NCI-H1694 (cell line): ENCODE data around the gene TTLL9.

Source experiments
- DNase-seq: peaks from one replicate; lab custom pipeline; 2025; lab: John Stamatoyannopoulos, UW

TTLL9 gene

DNA sequence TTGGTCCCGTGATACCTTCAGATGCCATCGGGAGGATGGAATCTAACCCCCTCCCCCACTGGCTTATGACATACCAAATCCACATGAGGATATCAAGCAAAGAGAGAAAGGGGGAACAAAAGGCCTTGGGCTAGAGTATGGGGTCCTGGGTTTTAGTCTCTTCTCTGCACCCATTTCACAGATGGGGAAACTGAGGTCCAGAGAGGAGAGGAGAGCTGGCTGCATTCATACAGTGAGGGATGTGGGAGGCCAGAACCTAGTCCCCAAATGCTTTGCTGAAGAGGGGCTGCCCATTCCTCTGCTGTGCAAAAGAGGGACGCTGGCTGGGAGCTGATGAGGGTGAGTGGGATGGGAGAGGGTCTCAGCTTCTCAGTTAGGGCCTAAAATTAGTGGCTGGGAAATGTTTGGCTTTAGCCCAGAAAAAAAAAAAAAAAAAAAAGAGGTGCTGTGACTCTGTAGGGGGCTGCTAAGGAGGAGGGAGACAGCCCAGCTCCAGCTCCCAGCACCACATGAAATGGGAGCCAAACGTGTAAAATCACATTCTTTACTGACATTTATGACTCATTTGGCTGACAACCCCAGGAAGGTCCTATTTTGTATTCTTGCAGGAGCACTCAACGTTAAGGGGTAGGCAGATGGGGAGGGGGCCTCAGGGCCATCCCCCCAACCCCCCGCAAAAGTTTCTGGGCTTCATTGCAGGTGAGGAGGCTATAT lies 109.4 kb downstream of the TTLL9 start:
- DNase-seq: no peak

DNA sequence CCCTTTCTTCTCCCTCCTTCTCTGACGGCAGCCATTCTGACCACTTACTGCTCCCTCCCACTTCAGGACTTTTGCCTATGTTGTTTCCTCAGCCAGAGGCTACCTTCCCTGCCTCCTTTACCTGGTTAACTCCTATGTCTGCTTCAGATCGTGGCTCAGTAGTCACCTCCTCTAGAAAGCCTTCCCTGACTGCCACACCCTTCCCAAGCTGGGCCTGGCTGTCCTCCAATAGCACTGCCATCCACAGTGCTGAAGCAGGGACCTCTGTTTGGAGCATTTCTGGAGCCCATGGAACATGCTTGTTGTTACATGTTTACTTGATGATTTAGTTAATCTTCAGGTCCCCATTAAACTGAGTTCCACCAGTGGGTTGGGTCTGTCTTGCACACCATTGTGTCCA lies 111.3 kb downstream of the TTLL9 start:
- DNase-seq: no peak

DNA sequence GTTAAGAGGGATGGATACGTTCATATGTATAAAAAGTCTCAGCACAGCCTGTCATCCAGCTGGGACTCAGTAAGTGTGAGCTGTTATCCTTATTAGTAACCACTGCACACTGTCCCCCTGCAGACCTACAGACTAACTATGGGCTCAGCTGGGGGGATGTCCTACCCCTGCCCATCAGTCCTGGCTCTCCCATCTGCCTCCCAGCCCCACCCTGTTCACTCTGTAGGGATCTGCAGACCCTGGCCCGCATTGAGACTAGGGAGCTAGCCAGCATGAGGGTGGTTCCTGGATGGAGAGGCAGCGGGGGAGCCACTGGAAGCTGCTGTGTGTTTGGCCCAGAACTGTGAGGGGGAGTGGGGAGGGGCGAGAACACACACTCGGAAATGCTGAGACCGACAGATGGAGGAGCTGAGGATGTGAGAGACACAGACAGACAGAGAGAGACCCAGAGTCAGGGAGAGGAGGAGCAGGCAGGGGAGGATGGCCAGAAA lies 114.6 kb downstream of the TTLL9 start:
- peak; percentile 80 for DNase-seq

DNA sequence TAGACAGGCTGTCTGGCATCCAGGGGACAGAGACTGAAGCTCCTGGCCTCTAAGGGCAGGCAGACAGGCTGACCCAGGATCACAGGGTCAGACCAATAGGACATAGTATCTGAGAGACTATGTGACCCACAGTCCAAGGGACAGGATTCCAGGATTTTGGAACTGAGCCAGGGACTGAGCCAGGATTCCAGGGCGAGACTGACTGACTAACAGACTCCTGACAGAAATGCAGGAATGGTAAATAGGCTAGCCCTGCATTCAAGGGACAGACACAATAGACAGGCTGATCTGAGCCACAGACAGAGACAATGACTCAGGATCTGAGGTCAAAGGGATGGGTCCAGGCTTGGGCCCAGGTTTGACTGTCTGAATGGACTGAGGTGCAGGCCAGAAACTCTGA lies 117.3 kb downstream of the TTLL9 start:
- no peak for DNase-seq

DNA sequence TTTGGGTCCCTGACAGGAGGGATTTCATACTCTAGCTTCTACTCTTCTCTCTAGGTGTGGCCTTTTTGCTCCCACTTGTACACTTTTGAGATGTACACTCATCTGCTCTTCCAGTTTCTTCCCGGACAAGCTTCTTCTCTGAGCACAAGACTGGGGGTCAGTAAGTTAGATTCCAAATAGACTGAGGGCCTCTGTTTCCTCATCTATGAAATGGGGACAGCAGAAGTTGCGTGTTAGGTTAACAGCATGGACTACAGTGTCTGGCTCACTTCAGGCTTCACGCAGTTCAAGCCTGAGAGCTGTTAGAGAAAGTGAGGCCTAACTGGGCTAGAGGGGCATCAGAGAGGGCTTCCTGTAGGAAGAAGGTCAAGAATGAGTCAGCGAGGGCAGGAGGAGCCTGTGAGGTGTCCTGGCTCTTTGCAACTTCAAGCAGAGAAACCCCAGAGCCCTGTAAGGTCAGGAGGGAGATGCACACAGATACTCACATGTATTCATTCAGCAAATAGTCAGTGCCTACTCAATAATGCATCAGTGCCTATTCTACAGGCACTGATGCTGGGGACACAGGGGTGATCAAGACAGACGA lies 118.1 kb downstream of the TTLL9 start:
- DNase-seq: no peak

DNA sequence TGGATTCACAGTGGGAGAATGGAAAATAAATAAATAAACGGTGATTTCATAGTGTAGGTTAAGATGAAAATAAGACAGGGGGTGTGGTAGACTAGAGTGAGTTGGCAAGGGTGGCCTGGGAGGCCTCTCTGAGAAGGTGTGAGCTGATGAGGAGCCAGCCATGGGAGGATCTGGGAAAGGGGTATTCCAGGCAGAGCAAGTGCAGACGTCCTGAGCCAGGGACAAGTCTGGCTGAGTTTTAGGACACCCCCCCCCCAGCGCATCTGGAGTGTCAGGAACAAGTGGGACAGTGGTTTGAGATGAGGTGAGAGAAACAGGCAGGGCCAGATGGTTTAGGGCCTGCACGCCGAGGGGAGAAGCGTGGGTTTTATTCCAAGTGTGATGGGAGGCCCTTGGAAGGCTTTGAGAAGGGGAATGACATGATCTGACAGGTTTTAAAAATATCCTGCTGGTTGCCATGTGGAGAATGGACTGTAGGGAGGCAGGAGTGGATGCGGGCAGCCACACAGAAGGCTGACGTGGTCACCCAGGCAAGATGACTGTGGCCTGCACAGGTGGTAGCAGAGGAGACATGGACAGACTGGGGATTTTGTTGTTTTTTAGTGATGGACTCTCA lies 118.7 kb downstream of the TTLL9 start:
- DNase-seq: no peak

DNA sequence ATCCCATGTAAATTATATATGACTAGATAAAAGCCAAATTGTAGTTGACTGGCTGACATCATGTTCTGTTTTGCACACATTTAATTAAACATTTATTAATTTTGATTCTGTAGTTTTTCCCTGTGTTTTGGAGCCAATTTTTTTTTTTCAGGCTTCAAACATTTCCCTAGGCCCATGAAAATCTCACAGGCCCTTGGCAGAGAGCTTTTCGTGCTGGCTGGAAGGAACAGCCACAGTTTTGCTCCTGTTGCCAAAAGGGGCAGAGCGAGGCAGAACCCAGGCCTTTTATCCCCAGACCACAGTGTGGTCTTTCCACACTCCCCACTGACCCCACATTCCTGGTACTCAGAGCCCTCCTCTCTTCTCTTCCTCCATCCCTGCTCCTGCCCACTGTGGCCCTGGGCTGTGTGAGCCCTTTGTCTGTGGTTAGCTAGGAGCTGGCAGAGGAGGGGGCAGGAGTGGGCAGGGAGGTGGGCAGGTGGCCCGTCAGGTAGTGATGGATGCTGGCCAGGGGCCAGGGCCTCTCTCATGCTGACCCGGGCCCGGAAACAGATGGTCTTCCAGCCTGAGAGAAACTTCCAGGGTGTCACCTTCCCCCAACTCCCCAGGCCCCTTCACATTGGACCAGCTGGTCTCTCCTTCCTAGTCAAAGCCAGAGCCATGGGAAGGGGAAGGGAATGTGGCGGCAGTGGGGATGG lies 120.4 kb downstream of the TTLL9 start:
- DNase-seq: peak; percentile 86

DNA sequence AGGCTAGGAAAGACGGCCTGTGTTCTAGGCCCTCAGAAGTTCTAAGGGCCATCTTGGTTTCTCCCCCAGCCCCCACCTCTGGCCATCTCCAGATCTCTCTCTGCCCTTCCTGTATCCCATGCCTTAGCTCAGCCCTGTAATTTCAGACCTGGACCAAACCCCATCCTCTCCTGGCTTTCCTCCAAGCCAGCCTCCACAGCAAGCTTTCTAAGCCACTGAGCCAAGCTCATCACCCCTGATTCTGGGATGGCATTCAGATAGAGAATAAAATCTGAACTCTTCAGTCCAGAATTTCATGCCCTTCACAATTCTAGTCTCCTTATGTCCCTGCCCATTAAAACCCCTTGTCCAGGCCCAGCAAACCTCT lies 120.9 kb downstream of the TTLL9 start:
- no peak for DNase-seq

DNA sequence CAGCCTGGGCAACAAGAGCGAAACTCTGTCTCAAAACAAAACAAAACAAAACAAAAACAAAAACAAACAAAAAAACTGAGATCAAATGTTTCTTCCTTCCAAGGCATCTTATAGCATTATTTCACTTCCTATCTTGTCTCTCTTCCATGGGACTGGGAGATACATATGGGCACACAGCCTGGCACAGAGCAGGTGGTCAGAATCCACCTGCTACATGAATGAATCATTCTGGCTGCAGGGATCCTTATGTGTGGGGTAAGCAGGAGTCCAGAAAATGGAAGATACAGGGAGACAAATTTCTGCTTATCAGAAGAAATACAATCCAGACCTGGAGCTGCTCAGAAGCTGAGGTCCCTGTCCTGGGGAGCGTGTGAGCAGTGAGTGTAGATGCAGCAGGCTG lies 121.7 kb downstream of the TTLL9 start:
- no peak for DNase-seq
